Measurements from ENCODE around the gene NPC1.

The NPC1 gene

DNA sequence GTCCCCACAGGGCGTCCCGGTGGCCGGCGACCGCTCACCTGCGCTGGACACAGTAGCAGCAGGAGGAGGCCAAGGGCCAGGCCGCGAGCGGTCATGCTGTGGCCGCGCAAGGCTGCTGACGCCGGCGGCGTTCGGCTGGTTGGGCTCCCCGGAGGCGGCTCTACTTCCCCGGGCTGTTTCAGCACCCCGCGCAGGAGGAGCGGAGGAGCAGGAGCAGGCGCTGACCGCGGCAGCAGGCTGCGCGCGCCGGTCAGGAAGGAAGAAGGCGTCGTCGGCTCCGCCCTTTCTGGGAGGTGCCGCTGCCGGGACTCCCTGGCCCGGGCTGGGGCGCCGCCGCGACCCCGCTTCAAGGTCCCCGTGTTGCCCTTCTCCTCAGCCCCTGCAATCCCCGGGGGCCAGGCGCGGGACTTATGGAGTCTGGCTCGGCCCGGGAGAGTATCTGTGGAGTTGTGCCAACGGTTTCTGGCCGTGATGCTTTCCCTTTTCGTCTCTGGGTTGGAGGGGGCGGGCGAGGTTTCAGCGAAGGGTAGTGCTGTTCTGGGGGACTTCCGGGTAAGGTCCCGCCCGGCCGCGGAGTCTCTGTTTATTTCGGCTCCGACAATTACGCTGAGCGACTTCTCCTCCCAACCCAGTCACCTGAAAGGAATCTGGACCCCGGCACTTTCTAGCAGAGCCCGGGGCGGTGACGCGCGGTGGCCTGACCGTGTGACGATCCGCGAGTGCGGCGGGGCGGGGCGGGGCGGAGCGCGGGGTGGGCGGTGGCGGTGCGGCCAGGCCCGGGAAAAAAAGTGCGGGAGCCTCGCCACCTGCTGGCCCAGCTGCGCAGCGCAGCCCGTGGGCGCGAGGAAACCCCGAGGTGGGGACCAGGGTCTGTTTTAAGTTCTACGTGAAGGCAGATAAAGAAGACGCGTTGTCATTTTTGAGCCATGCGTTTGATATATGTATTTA is at the start of gene NPC1:
Gene NPC1 (minus strand): TSS at position 258 of the 948 bp plus-strand sequence. CDS start 163 bp downstream, at position 95.
- DNase-seq (ENCODE audit: low read depth in 1 of 2, low spot score in 1 of 2) = peak; percentile 77 to 93
- TF ChIP-seq JUND (IDR thresholded peaks at IDR 0.05; ENCODE audit: low read depth) = no peak
- in situ Hi-C loops (cut with HindIII; ENCODE audit: low pct_unique_long_range_greater_than_20kb, low sequenced_read_pairs) = no loop called here

DNA sequence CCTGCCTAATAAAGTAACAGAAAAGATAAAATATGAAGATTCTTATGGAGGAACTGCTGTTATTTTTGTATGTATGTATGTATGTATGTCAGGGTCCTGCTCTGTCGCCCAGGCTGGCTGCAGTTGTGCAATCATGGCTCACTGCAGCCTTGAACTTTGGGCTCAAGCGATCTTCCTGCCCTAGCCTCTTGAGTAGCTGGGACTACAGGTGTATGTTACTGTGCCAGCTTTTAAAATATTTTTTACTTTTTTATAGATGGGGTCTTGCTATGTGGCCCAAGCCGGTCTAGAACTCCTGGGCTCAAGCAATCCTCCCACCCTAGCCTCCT is 49.7 kb upstream of the NPC1 start:
- in situ Hi-C loops (cut with HindIII; ENCODE audit: low pct_unique_long_range_greater_than_20kb, low sequenced_read_pairs) = no loop called here
- no peak for DNase-seq (ENCODE audit: low read depth in 1 of 2, low spot score in 1 of 2)
- TF ChIP-seq JUND (IDR thresholded peaks at IDR 0.05; ENCODE audit: low read depth) = no peak

- in situ Hi-C loops (cut with HindIII; ENCODE audit: low pct_unique_long_range_greater_than_20kb, low sequenced_read_pairs) = no loop called here
- no peak for DNase-seq (ENCODE audit: low read depth in 1 of 2, low spot score in 1 of 2)
- no peak for TF ChIP-seq JUND (IDR thresholded peaks at IDR 0.05; ENCODE audit: low read depth)
Observed at GRCh38 chr18:23635283-23636070, 49.2 kb upstream of the NPC1 start.

DNA sequence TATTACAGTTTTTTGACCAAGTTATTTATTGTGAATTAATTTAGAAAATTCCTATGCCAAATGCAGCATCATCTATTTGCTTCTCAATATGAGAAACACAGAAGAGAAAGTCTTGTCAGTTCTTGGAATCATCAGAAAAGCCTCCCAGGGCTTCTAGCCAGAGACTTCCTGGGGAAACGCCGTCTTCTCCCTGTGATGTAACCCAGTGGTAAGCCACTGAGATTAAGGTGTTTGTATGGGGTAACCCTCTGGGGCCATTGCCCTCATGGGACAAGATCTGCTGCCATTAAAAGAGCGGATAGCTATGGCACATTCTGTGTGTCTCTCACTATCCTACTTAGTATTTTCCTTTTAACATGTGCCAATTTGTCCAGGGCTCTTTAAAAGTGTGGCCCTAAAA is 48.4 kb upstream of the NPC1 start:
- in situ Hi-C loops (cut with HindIII; ENCODE audit: low pct_unique_long_range_greater_than_20kb, low sequenced_read_pairs) = no loop called here
- no peak for TF ChIP-seq JUND (IDR thresholded peaks at IDR 0.05; ENCODE audit: low read depth)
- DNase-seq (ENCODE audit: low read depth in 1 of 2, low spot score in 1 of 2) = no peak

GRCh38 chr18:23632615-23633014 is 46.3 kb upstream of the NPC1 start:
- no peak for TF ChIP-seq JUND (IDR thresholded peaks at IDR 0.05; ENCODE audit: low read depth)
- no peak for DNase-seq (ENCODE audit: low read depth in 1 of 2, low spot score in 1 of 2)
- in situ Hi-C loops (cut with HindIII; ENCODE audit: low pct_unique_long_range_greater_than_20kb, low sequenced_read_pairs) = no loop called here

- DNase-seq (ENCODE audit: low read depth in 1 of 2, low spot score in 1 of 2) = peak in 1 of 2 experiments; percentile 52
- TF ChIP-seq JUND (IDR thresholded peaks at IDR 0.05; ENCODE audit: low read depth) = no peak
- in situ Hi-C loops (cut with HindIII; ENCODE audit: low pct_unique_long_range_greater_than_20kb, low sequenced_read_pairs) = no loop called here
Observed at GRCh38 chr18:23631746-23632145, 45.4 kb upstream of the NPC1 start.

DNA sequence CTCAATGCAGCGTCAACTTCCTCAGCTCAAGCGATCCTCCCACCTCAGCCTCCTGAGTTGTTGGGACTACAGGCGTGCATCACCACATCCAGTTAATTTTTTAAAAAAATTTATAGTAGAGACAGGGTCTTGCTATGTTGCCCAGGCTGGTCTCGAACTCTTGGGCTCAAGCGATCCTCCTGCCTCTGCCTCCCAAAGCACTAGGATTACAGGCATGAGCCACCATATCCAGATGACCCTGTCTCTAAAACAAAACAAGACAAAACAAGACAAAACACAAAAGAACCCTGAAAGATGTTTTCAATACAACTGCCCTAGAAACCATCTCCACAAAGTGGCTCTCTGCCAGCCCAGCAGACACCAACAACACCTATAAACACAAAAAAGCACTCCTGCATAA is 45.0 kb upstream of the NPC1 start:
- no peak for DNase-seq (ENCODE audit: low read depth in 1 of 2, low spot score in 1 of 2)
- TF ChIP-seq JUND (IDR thresholded peaks at IDR 0.05; ENCODE audit: low read depth) = no peak
- in situ Hi-C loops (cut with HindIII; ENCODE audit: low pct_unique_long_range_greater_than_20kb, low sequenced_read_pairs) = no loop called here

- TF ChIP-seq JUND (IDR thresholded peaks at IDR 0.05; ENCODE audit: low read depth) = no peak
- in situ Hi-C loops (cut with HindIII; ENCODE audit: low pct_unique_long_range_greater_than_20kb, low sequenced_read_pairs) = no loop called here
- peak in 1 of 2 experiments; percentile 16 for DNase-seq (ENCODE audit: low read depth in 1 of 2, low spot score in 1 of 2)
Observed at GRCh38 chr18:23629444-23629946, 43.2 kb upstream of the NPC1 start.

DNA sequence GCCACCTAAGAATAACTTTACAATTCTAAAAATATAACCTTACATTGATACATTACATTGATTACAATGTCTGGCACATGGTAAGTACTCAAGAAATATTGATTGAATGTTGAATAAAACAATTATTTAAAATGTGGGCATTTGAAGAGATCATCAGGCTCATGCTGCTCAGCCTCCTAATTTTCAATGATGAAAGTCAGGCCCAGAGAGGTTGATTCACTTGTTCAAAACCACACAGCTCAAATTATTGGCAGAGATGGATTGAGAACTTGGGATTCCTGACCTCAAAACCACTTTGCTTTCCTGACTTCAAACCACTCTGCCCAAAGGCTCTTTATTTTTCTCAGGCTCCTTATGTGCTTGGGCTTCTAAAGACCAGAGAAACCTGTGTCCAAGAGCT is 41.7 kb upstream of the NPC1 start:
- no peak for DNase-seq (ENCODE audit: low read depth in 1 of 2, low spot score in 1 of 2)
- no peak for TF ChIP-seq JUND (IDR thresholded peaks at IDR 0.05; ENCODE audit: low read depth)
- in situ Hi-C loops (cut with HindIII; ENCODE audit: low pct_unique_long_range_greater_than_20kb, low sequenced_read_pairs) = no loop called here

DNA sequence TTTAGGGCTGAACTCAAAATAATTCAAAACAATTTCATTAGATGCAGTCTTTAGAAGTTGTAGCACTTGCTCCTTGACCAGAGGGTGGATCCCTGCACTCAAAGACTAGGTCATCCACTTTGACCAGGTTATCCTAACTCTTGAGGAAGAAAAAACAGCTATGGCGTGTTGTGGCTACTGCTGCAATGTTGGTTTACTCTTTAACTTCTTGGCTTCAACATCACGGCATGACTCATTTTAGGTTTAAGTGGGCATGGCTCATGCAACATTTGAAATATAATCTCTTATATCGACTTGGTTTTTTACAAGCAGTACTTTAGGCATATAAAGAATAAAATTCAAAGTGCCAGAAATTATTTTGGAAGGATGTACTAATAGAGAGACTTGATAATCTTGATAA is 41.0 kb upstream of the NPC1 start:
- DNase-seq (ENCODE audit: low read depth in 1 of 2, low spot score in 1 of 2) = no peak
- TF ChIP-seq JUND (IDR thresholded peaks at IDR 0.05; ENCODE audit: low read depth) = no peak
- in situ Hi-C loops (cut with HindIII; ENCODE audit: low pct_unique_long_range_greater_than_20kb, low sequenced_read_pairs) = no loop called here

- no peak for DNase-seq (ENCODE audit: low read depth in 1 of 2, low spot score in 1 of 2)
- in situ Hi-C loops (cut with HindIII; ENCODE audit: low pct_unique_long_range_greater_than_20kb, low sequenced_read_pairs) = no loop called here
- TF ChIP-seq JUND (IDR thresholded peaks at IDR 0.05; ENCODE audit: low read depth) = no peak
Observed at GRCh38 chr18:23626451-23627279, 40.4 kb upstream of the NPC1 start.

DNA sequence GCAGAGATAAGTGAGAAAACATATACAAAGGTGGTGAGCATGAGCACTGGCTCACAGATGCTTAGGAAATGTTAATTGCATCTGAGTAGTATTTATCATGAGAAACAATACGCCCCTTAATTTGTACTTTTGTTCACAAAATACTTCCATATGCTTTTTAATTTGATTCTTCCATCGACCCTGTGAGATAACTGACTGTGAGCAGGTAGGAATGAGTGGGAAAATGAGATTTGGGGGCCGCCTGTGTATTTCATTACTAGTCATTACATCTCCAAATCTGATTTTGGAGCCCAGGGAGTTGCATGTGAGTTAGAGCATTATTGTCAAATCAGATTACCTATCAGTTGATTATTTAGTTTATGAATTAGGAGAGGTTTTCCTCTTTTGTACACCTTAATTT is 36.7 kb upstream of the NPC1 start:
- in situ Hi-C loops (cut with HindIII; ENCODE audit: low pct_unique_long_range_greater_than_20kb, low sequenced_read_pairs) = no loop called here
- no peak for DNase-seq (ENCODE audit: low read depth in 1 of 2, low spot score in 1 of 2)

More for the DNA sequence above, 36.7 kb upstream of the NPC1 start:
- no peak for TF ChIP-seq JUND (IDR thresholded peaks at IDR 0.05; ENCODE audit: low read depth)
